Stimulated activated CD4-positive, alpha-beta T cell treated with anti-CD3 and anti-CD28 coated beads, Interleukin-1b, Interleukin-23, amount 100 ng/mL, for 4 hours (primary cell): ENCODE measurements around the gene CREG2.
"Not testable (repeated sequence)": the region's sequence is repeated elsewhere in the genome, so short reads cannot be mapped to it uniquely, and the experiment has no call there.

Source experiments
- DNase-seq, 2 donors: peaks; one replicate each; pipeline ENCODE4 v3.0.0-alpha.2; 2020; ENCODE audit warnings: low read depth in 2 of 2

CREG2 gene

DNA sequence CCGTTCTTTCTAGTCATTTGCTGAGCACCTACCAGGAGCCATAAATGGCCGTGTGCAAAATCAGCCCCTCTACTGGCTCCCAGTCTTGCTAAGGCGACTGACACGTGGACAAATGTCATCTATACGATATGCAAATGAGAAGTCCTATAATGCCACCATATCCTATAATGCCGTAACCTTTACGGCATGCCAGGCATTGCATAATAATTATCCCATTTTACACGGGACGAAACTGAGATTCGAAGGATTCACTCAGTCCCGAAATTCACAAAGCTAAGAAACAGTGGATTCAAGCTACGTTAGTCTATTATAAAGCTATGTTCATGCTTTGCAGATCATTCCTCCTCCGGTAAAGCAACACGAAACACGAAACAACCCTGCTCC, 44.7 kb downstream of the CREG2 start:
- DNase-seq = no peak

DNA sequence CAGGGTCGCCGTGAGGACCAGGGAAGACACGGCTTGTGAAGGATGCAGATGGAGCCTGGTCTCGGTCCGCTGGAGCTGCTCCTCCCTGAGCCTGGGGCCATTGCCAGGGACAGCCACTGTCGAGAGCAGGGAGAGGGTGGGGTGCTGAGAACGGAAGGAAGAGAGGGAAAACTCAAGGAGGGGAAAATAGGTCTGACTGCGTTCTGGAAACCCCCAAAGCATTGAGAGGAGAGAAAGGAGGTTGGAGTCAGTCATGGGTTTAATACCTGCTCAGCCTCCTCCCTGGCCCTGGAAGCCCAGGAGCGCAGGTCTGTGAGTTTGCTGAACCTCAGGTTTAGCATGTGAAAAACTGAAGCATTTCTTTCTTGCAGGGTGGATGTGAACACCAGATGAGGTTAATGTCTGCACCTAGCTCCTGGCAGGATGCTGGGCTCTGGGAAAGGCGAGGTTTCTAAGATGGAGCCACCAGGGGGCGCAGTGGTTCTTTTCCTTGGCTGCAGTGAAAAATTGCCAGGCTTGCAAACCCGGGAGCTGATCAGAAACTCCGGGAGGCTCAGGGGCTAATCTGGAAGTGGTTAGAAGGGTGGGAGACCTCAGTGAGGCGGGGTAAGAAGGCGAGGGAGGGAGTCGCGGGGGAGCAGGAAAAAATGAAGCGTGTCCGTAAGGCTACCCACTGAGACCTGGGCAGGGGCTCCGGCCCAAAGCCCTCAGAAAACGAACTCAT, 45.2 kb downstream of the CREG2 start:
- DNase-seq = peak; percentile 70 to 71

DNA sequence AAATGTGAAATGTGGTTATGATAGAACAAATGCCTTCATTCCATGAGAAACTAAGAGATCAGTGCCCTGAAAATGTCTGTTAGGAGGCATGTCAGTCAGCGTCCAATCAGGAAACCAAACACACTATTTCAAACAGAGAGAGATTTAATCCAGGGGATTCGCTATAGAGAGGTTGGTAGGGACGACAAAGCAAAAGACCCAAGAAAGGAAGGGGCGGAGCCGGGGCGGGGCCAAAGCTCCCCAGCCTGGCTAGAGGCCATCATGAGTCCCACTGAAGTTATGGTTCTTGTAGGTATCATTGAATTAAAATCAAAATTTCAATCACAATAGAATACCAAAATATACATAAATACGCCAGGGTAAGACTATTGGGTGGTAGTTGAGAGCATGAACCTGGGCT, 45.9 kb downstream of the CREG2 start:
- peak in 1 of 2 donors; percentile 29 for DNase-seq

DNA sequence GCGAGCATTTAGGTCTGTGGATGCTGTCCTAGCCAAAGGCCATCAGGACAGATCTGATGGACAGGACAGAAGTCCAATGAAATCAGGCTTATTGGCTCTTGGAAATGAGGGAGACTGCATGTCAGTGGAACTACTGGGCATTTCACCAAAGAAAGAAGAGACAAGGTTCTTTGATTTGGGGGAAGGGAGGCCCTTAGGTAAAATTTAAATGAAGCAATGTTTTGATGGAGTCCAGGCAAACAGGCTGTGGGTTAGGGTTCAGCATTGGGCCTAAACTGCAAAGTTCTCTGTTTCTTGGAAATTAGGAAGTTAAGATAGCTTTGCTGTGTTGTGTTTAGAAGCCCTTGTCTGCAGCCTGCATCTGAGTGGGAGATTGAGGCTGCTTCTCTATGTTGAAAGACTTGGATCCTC, 47.2 kb downstream of the CREG2 start:
- no peak for DNase-seq

DNA sequence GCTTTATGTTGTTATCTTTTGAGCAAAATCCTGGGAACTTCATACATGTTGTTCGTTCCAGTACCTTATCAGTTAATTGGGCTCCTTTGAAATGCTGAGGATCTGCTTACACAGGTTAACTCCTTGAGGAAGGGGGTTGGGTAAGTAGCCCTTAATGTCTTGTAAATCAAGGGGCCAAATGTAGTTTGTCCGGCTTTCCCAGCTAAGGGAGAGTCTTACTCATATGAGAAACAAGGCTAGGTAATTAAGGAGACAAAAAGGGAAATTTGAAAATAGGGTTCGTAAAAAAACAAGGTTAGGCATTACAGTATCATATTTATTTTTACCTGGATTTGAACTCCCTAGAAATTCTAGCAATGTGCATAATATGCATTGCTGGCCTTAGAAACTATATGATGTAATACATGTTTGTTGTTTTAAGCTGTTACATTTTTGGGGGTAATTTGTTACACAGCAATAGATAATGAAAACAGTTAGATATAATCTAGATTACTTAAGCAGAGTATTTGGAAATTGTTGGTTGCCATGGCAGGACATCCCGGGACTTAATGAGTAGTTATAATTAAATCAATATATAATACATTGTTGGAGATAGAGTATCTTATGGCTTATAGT, 47.9 kb downstream of the CREG2 start:
- no peak for DNase-seq

DNA sequence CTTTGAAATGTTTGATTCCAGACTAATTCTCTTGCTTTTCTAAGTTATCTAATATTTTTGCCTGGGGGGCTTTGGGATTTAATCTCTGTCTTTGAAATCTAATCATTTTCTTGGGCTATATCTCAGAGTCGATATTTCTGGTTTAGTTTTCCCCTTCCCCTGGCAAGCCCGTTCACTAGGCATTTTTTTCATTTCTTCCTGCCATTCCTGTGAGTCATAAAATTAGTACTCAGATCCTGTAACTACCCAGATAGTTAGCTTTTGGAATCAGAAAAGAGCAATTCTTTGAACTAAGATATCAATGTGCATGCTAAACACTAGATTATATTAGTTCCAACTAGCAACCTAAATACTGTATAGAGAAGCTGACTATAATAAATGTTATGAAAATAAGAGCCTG, 49.4 kb downstream of the CREG2 start:
- no peak for DNase-seq

DNA sequence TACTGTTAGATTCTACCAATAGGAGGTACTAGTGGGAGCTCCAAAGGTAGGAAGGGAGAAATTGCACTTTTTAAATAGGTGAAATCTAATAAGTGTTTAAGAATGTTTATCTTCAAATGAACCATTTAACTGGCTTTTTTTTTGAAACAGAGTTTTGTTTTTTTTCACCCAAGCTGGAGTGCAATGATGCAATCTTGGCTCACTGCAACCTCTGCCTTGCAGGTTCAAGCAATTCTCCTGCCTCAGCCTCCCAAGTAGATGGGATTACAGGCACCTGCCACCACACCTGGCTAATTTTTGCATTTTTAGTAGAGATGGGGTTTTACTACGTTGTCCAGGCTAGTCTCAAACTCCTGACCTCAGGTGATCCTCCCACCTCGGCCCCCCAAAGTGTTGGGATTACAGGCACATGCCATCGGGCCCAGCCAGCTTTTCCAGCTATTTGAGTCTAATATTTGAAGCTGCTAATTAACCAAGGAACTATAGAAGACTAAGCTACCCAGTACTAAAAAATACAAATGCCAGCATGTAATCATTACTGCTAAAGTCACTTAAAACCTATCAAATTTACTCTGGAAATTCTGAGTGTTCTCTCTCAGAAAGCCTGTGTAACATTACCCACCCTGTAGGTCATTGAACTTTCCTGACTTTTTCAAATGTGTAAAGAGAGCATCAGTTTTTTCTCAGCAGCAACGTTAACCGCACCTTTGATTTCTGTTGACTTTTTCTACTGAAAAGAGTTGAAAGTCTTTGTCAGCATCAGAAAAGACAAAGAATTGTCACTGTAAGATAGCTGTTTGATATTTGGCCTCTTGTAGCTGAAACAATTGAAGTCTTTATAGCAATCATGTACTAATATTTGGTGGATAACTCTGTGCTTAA, 54.2 kb downstream of the CREG2 start:
- no peak for DNase-seq

DNA sequence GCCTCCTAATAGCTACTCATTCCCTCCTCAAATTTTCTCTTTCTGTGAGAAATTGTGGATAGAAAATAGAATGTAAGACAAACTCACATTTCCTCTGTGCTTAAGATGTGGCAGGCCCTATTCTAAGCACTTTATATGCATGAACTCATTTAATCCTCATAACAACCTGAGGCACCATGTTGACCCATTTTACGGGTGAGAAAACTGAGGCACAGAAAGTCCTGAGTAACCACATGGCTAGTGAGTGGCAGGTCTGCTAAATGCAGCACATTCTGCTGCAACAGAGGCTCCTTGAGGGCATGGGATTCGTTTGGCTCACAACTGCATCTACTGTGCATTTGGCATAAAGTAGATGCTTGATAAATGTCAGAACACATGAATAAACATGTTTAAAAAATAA, 56.1 kb downstream of the CREG2 start:
- DNase-seq = no peak

DNA sequence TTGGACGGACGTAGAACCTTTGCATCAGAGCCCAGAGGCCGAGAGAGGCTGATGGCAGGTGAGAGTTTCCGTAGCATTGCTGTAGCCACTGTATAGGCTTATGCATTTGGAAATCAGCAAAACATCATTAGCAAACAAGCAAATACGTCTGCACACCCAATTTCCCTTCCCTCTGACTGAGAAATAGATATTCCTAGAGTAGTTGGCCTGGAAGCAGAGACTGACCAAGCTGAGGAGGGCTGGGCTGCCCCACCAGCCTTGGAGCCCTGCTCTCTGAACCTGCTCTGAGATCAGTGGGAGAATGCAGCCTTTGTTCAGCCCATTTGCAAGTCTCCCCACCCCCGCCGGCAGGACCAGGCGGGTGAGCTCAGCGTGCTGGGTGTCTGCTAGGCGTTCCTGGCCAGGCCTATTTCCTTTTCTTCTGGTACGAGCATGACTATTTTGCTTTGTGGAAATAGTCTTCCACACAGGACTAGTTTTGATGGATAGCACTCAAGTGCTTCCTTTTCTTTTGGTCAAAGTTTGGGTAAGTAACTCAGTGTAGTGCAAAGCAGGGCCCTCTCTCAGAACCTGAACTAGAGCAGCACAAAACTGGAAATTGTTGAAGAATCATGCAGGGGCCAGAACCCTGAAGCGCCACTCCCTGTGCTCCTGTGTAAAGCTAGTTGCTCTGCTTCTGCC, 56.9 kb downstream of the CREG2 start:
- peak in 1 of 2 donors; percentile 28 for DNase-seq

DNA sequence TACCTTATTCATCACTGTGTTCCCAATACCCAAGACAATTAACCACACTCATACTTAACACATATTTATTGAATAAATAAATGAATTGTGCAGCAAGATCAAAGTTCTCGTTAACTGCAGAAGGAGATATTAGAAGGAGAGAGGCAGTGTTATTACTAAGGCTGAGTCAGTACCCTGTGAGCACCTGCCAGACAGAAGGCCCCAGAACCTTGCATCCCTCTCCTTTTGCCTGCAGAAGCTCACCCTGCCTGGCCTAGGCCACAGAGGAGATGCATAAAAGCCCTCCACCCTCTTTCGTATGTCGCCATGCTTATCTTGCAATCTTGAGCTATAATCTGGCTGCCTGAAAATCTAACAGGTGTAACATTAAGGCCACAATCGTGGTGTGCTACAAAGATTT, 58.3 kb downstream of the CREG2 start:
- no peak for DNase-seq

DNA sequence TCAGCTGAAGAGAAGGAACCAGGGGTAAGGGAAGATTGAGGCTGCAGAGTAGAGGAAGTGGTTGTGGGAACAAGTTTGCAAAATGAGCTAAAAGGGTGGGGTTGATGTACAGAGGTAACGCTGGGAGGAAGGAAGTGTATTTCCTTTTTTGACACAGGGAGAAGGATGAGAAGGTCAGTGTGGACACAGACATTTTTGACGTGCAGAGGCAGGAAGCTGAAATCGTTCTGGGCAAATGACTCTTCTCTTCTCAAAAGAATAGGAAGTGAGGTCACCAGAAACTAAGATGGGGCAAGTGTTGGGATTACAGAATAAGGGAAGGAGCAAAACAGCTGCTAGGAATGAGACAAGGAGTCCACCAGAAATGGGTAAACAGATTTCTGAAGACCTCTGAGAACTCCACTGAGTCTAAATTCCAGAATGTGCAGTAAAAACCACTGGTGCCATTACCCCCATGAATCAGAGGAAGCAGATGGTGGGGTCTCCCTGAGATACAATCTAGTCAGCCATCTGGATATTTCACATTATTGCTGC, 58.8 kb downstream of the CREG2 start:
- no peak for DNase-seq

DNA sequence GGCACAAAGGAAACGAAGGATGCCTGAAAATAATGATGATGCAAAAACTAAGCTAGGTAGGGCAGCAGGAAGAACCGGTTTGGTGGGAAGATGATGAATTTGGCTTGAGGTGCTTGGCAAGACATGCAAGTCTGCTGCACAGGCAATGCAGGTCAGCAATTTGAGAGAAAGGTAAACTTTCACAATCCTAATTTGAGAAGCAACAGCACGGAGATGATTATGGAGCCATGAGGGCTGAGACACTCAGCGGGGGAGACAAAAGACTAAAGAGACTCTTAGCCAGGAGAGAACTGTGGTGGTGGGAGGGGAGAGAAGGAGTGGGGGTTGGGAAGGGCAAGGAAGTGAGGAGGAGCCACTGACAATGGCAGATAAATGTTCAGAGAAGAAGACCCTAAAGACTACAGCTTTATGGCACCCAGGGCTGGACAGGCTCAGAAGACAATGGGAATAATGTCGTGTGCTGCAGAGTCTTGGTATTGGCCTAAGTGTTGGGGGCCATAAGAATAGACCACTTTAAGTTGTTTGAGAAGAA, 59.4 kb downstream of the CREG2 start:
- no peak for DNase-seq

DNA sequence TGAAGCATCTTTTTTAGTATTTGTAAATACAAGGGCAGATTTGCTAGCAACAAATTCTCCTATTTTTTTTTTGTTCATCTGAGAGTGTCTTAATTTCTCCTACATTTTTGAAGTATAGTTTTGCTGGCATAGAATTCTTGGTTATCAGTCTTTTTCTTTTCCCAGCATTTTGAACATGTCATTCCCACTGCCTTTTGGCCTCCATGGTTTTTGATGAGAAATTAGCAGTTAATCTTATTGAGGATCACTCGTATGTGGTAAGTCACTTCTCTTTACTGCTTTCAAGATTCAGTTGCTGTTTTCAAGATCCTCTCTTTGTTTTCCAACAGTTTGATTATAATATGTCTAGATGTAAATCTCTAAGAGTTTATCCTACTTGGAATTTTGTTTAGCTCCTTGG, 61.9 kb downstream of the CREG2 start:
- no peak for DNase-seq

DNA sequence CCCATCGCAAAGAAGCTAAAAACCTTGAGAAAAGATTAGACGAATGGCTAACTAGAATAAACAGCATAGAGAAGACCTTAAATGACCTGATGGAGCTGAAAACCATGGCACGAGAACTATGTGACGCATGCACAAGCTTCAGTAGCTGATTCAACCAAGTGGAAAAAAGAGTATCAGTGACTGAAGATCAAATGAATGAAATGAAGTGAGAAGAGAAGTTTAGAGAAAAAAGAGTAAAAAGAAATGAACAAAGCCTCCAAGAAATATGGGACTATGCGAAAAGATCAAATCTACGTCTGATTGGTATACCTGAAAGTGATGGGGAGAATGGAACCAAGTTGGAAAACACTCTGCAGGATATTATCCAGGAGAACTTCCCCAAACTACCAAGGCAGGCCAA, 70.7 kb downstream of the CREG2 start:
- DNase-seq = not testable (repeated sequence)

DNA sequence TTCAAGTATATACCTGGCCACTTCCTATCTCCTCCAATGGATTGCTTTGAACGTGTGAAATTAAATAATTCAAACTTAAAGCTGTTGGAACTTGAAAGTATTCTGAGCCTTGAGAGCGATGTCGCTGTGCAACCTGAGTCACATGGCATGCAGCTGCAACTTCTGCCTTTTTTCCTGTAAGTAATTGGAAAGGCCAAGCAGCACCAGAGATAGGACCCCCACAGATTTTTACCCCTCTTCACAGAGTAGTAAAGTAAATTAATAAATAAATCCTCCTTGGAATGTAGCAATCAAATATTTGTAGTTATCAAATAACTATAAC, 75.6 kb downstream of the CREG2 start:
- no peak for DNase-seq

DNA sequence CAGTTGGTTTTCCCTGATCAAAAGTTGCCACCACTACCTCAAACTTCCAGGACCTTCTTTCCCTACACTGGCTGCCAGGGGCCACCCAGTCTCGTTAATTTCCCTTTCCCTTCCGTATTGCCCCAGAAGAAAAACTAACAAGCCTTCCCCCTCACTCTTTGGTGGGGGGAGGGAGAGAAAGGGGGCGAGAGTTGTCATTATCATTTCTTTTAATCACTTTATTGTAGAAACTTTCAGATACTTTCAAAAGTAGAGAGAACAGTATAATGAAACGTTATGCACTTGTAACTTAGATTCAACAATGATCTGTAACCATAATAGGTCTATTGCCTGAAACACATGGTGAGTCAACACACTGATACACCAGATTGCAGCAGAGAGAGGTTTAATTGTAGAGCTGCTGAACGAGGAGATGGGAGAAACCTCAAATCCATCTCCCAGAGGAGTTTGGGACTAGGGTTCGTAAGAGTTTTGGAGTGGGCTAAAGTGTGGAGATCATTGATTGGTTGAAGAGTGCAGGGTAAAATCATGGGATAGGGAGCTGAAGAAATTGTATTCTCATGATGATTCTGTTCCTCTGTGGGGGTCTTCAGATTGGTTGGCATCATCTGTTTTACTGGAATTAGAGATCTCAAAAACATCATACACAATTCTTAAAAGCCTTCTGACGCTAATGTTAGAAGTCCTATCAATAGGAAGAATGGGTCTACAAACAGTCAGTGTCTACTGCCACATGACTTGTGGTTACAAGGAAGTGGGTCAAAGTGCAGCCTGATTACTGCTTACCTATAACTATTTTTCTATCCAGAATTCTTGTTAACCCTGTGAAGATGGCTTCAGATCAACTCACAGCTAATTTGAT, 76.2 kb downstream of the CREG2 start:
- no peak for DNase-seq

DNA sequence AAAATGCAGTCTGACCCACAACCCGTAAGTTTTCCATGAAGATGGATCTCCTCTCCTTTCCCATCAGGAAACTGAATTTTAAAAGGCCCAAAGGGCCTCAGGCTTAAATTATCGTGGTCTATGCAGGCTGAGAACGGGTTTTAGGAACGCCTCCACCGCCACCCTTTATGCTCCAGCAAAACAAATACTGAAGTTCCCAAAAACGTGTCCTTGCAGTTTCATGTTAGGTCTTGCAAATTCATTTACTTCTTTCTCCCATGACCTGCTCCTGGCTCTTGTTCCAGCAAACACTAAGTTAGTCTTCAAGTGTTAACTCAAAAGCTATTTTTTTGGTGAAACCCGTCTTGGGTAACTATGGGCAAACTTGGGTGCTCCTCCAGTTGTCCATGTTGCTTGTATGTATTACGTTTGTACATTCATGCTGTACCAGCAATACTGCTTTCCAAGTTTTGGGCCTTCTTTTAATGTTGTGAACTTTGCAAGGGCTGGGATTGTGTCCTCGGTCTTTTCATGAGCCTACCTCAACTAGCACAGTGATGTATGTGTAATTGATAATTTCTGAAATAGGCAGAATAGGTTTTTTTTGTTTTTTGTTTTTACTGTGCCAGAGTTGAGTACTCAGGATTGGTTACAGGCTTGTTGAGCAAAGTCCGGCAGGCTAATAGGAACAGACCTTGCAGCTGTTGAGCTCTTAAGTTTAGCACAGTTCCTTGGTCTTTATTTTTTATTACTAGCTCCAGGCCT, 77.0 kb downstream of the CREG2 start:
- DNase-seq = no peak

DNA sequence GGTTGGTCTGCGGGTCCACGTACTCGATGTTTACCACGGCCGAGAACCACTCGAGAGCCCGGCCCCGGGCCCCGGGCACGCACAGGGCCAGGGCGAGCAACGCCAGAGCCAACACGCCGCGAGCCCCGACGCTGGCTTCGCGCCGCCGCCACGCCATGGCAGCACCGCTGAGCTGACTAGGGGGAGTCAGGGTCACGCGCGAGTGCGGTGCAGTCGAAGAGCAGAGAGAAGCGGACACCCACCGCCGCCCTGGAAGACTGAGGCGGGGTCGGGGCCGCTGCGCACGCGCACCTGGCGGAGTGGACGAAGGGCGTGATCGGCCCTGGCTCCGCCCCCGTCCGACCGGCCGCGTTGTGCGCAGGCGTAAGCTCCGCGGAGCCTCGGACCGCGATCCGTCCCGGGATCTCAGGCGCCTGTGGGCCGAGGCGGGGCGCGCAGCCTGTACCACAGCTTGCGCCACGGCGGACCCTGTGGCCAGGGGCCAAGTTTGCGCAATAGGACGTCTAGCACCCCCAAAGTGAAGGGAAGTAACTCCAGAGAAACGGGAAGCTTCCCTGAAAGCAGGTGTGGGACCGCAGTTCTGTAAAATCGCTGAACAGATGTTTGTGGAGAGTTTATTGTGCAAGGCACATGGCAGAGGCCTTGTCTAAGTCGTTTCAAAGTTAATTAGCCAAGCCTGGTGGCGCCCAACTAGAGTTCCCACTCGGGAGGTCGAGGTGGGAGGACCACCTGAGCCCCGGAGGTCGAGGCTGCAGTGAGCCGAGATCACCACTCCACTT, 78.7 kb downstream of the CREG2 start, which contains the start of gene RNF149:
Gene RNF149, minus strand, starts transcription at position 270 of the 779 bp plus-strand sequence. Its CDS starts 113 bp downstream, at position 157.
- DNase-seq = peak; percentile 89 to 91

DNA sequence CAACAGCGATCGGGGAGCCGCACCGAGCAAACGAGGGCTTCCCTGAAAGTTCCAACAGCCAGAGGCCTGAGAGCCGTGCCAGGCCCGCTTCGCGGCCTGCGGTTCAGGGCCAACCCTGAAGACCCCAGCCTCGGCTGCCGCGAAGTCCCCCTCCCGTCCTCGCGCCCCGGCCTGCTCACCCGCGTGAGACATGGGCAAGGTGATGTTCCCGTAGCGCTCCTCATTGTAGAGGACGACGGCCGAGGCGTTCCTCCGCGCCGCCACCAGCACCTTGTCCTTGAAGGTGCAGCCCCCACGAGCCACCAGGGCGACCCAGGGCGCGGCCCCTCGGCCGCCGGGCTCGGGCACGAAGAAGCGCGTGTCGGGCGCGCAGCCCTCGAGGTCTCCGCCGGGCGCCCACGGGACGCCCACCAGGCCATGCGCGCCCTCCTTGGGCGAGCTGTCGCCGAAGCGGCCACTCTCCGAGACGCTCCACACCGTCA, 79.3 kb downstream of the CREG2 start:
- DNase-seq = peak in 1 of 2 donors; percentile 18
